ENCODE data around the gene CA5B. TPM values are rescaled to one million over a fixed set of nuclear protein-coding genes. Genes with fewer than 3 reads are reported as not detected.

Gene CA5B
- total and polyA plus RNA-seq, 4 donors, result 0.55 to 2.9 (median 1.6) TPM

DNA sequence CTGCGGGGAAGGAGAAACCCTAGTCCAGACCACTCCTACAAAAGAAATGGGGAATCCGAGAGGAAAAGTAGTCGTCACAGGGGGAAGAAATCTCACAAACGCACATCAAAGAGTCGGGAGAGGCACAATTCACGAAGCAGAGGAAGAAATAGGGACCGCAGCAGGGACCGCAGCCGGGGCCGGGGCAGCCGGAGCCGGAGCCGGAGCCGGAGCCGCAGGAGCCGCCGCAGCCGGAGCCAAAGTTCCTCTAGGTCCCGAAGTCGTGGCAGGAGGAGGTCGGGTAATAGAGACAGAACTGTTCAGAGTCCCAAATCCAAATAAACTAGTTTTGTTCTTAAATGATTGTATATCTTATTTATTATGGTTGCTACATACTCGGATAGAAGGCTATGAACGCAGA lies 84.9 kb downstream of the CA5B start:
- DNase-seq (ENCODE audit: low spot score), result no peak
- TF ChIP-seq RXRA (IDR thresholded peaks at IDR 0.05) (no peak), NR2F2 (IDR thresholded peaks at IDR 0.05) (no peak), GABPA (IDR thresholded peaks at IDR 0.05 in 1 of 2, conservative IDR thresholded peaks at IDR 0.05 in 1 of 2) (no peak)
- TF ChIP-seq, protein P1, sequence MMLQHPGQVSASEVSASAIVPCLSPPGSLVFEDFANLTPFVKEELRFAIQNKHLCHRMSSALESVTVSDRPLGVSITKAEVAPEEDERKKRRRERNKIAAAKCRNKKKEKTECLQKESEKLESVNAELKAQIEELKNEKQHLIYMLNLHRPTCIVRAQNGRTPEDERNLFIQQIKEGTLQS (IDR thresholded peaks at IDR 0.05), result no peak
- TF ChIP-seq, protein P2, sequence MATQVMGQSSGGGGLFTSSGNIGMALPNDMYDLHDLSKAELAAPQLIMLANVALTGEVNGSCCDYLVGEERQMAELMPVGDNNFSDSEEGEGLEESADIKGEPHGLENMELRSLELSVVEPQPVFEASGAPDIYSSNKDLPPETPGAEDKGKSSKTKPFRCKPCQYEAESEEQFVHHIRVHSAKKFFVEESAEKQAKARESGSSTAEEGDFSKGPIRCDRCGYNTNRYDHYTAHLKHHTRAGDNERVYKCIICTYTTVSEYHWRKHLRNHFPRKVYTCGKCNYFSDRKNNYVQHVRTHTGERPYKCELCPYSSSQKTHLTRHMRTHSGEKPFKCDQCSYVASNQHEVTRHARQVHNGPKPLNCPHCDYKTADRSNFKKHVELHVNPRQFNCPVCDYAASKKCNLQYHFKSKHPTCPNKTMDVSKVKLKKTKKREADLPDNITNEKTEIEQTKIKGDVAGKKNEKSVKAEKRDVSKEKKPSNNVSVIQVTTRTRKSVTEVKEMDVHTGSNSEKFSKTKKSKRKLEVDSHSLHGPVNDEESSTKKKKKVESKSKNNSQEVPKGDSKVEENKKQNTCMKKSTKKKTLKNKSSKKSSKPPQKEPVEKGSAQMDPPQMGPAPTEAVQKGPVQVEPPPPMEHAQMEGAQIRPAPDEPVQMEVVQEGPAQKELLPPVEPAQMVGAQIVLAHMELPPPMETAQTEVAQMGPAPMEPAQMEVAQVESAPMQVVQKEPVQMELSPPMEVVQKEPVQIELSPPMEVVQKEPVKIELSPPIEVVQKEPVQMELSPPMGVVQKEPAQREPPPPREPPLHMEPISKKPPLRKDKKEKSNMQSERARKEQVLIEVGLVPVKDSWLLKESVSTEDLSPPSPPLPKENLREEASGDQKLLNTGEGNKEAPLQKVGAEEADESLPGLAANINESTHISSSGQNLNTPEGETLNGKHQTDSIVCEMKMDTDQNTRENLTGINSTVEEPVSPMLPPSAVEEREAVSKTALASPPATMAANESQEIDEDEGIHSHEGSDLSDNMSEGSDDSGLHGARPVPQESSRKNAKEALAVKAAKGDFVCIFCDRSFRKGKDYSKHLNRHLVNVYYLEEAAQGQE (IDR thresholded peaks at IDR 0.05), result no peak
- Histone ChIP-seq H3K36me3 (ENCODE audit: control insufficient read depth in 4 of 4, insufficient read depth in 3 of 4, low read depth in 1 of 4, low read length in 3 of 4) (peaks cover 0 to 39% (median 18%) of the 10 kb centered on the region in 4 donors), H3K27me3 (ENCODE audit: control insufficient read depth in 4 of 4, insufficient read depth in 4 of 4, low read length in 3 of 4) (no peaks in the 10 kb centered on the region), H3K9me3 (ENCODE audit: control insufficient read depth in 4 of 4, low read length in 3 of 4) (no peaks in the 10 kb centered on the region), H3K4me1 (ENCODE audit: control insufficient read depth in 4 of 4, insufficient read depth in 4 of 4, low read length in 3 of 4) (no peaks in the 10 kb centered on the region), H3K9ac (ENCODE audit: low read depth in 1 of 2, low read length in 2 of 2) (no peak overlapping the region), H3K4me3 (ENCODE audit: low read depth in 1 of 3, low read length in 3 of 3) (no peak overlapping the region), H3K27ac (ENCODE audit: low read depth in 1 of 2, low read length in 2 of 2) (no peak overlapping the region)
- WGBS, result 97% methylated on average over 23 of the region's 23 CpGs

DNA sequence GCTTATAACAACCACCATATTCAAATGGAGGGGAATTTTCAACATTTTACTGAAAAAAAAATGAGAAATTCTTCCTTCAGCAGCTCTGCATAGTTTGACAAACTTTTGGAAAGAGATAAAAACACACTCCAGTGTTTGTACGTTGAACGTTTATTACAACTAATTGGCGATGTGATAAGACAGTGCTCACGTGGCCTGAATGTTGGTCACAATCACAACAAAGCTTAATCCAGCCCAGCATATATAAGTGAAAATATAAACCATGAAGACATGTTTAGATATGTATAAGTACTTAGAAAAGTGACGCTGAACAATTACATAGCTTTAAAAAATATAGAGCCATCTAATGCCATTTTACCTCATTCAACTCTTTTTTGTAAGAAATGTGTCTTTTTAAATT lies 87.9 kb downstream of the CA5B start:
- DNase-seq (ENCODE audit: low spot score), result no peak
- H3K36me3 ChIP-seq (ENCODE audit: control insufficient read depth in 4 of 4, insufficient read depth in 3 of 4, low read depth in 1 of 4, low read length in 3 of 4), result peaks cover 0 to 21% (median 10%) of the 10 kb centered on the region in 4 donors
- TF ChIP-seq SP1 (IDR thresholded peaks at IDR 0.05) (no peak), HNF4A (conservative IDR thresholded peaks at IDR 0.05) (no peak), FOXA2 (IDR thresholded peaks at IDR 0.05) (no peak), RAD21 (IDR thresholded peaks at IDR 0.05) (no peak), YY1 (IDR thresholded peaks at IDR 0.05) (no peak), JUND (IDR thresholded peaks at IDR 0.05) (no peak), GABPA (IDR thresholded peaks at IDR 0.05 in 1 of 2, conservative IDR thresholded peaks at IDR 0.05 in 1 of 2) (no peak), TAF1 (conservative IDR thresholded peaks at IDR 0.05) (no peak), FOXA1 (IDR thresholded peaks at IDR 0.05) (no peak), RXRA (IDR thresholded peaks at IDR 0.05) (no peak), NR2F2 (IDR thresholded peaks at IDR 0.05) (no peak)
- TF ChIP-seq, protein P2 (IDR thresholded peaks at IDR 0.05), result no peak
- TF ChIP-seq, protein P1 (IDR thresholded peaks at IDR 0.05), result no peak
- TF ChIP-seq, protein P3, sequence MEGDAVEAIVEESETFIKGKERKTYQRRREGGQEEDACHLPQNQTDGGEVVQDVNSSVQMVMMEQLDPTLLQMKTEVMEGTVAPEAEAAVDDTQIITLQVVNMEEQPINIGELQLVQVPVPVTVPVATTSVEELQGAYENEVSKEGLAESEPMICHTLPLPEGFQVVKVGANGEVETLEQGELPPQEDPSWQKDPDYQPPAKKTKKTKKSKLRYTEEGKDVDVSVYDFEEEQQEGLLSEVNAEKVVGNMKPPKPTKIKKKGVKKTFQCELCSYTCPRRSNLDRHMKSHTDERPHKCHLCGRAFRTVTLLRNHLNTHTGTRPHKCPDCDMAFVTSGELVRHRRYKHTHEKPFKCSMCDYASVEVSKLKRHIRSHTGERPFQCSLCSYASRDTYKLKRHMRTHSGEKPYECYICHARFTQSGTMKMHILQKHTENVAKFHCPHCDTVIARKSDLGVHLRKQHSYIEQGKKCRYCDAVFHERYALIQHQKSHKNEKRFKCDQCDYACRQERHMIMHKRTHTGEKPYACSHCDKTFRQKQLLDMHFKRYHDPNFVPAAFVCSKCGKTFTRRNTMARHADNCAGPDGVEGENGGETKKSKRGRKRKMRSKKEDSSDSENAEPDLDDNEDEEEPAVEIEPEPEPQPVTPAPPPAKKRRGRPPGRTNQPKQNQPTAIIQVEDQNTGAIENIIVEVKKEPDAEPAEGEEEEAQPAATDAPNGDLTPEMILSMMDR (IDR thresholded peaks at IDR 0.05; ENCODE audit: low read depth, low read length, missing input control), result no peak
- TF ChIP-seq, protein P4, sequence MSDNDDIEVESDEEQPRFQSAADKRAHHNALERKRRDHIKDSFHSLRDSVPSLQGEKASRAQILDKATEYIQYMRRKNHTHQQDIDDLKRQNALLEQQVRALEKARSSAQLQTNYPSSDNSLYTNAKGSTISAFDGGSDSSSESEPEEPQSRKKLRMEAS (IDR thresholded peaks at IDR 0.05), result no peak
- TF ChIP-seq, protein P5, sequence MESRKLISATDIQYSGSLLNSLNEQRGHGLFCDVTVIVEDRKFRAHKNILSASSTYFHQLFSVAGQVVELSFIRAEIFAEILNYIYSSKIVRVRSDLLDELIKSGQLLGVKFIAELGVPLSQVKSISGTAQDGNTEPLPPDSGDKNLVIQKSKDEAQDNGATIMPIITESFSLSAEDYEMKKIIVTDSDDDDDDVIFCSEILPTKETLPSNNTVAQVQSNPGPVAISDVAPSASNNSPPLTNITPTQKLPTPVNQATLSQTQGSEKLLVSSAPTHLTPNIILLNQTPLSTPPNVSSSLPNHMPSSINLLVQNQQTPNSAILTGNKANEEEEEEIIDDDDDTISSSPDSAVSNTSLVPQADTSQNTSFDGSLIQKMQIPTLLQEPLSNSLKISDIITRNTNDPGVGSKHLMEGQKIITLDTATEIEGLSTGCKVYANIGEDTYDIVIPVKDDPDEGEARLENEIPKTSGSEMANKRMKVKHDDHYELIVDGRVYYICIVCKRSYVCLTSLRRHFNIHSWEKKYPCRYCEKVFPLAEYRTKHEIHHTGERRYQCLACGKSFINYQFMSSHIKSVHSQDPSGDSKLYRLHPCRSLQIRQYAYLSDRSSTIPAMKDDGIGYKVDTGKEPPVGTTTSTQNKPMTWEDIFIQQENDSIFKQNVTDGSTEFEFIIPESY (IDR thresholded peaks at IDR 0.05), result no peak

More for the DNA sequence above, 87.9 kb downstream of the CA5B start:
- Histone ChIP-seq H3K9me3 (ENCODE audit: control insufficient read depth in 4 of 4, low read length in 3 of 4) (no peaks in the 10 kb centered on the region), H3K4me1 (ENCODE audit: control insufficient read depth in 4 of 4, insufficient read depth in 4 of 4, low read length in 3 of 4) (no peaks in the 10 kb centered on the region), H3K27me3 (ENCODE audit: control insufficient read depth in 4 of 4, insufficient read depth in 4 of 4, low read length in 3 of 4) (no peaks in the 10 kb centered on the region), H3K9ac (ENCODE audit: low read depth in 1 of 2, low read length in 2 of 2) (no peak overlapping the region), H3K4me3 (ENCODE audit: low read depth in 1 of 3, low read length in 3 of 3) (no peak overlapping the region), H3K27ac (ENCODE audit: low read depth in 1 of 2, low read length in 2 of 2) (no peak overlapping the region)
- 88% methylated on average over 5 of the region's 5 CpGs for WGBS

All from liver (tissue), 9 donors.